Mucosa of descending colon (tissue), 3 donors: ENCODE results near the gene PALD1. TPM values are rescaled to one million over a fixed set of nuclear protein-coding genes. Genes with fewer than 3 reads are reported as not detected.

Source experiments
- ATAC-seq: fragments of 200-7000 bp; cut with Tn5 transposase; one replicate; pipeline ENCODE4 v1.9.1; 2020; ENCODE audit warnings: mild to moderate bottlenecking, moderate library complexity
- DNase-seq, 3 donors: peaks; one replicate each; pipeline ENCODE4 v3.0.0-alpha.2; 2020
- H3K36me3 ChIP-seq: fragments of 200-600 bp; one replicate; pipeline ENCODE4 v1.8.0; 2021; ENCODE audit warnings: low read depth, mild to moderate bottlenecking
- H3K4me1 ChIP-seq: fragments of 200-600 bp; one replicate; pipeline ENCODE4 v1.8.0; 2021; ENCODE audit warnings: low read depth, mild to moderate bottlenecking
- H3K4me3 ChIP-seq: fragments of 200-600 bp; one replicate; pipeline ENCODE4 v1.8.0; 2021; ENCODE audit warnings: mild to moderate bottlenecking
- H3K9me3 ChIP-seq: fragments of 200-600 bp; one replicate; pipeline ENCODE4 v1.8.0; 2021; ENCODE audit warnings: mild to moderate bottlenecking
- CTCF ChIP-seq: fragments of 200-600 bp; IDR thresholded peaks from one replicate; pipeline ENCODE4 v1.8.0; 2022; ENCODE audit warnings: antibody characterized with exemption, mild to moderate bottlenecking
- intact Hi-C, 2 donors: fragments of 100-400 bp; cut with DNase I in 1 of 2; cut with micrococcal nuclease in 1 of 2; formaldehyde crosslinking; loops; one replicate each; pipeline versions ENCODE4 v1.11.0 to v1.11.1; 2022; cut with DNase I, micrococcal nuclease
- total RNA-seq, 3 donors: library from RNA; stranded (reverse); fragmentation: NEBNext Ultra II Directional in 2 of 3; extraction: Animal tissue kit (Norgen Biotek cat#: 25700) in 2 of 3; gene quantifications; one replicate each; pipeline versions ENCODE4 v1.2.1 to v1.2.4, GENCODE V29; 2021 to 2023
- donor health status: DM: no; HTN: no; CAD: no; lungs with moderate emphysema.
- donor health status: DM: no; HTN: no; CAD: no.
- donor health status: DM: no; HTN: yes; CAD: no.

PALD1 gene
- total RNA-seq, 3 donors from 2014 or later: 1.9 to 15.9 (median 3.2) TPM

DNA sequence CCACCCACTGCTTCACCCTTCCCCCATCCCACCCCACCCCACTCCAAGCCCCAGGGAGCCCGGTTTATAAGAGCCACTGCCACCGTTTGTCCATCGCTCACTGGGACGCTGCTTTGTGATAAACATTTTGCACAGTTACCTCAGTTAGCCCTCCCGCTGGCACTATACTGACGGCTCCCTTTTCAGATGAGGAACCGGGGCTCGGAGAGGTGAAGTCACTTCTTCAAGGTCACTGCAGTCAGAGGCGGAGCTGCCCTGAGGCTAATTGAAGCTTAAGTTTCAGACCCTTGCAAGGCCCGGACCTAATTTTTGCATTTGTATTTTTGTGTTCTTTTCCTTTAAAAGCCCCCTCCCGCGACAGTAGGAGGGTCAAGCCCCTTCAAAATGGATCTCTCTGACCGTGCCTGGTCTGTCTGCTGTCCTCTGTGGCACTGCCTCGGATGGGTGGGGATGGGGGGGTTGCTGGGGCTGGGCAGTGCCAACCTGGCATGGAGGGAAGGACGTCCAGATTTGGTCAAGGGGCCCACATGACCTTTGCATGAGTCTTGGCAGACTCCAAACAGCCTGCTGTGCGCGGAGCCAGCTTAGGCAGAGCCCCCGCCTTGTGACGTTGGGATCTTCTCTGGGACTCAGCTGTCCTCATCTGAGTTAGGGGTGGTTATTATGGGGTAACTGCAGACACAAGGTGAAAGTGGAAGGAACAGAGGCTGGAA is 19.4 kb upstream of the PALD1 start:
- no peaks in the 10 kb centered on the region for H3K36me3 ChIP-seq
- H3K4me1 ChIP-seq: peaks cover 7% of the 10 kb centered on the region
- TF ChIP-seq CTCF: no peak
- ATAC-seq: no peak
- H3K4me3 ChIP-seq: no peak overlapping the region
- no peak for DNase-seq
- no peaks in the 10 kb centered on the region for H3K9me3 ChIP-seq
- intact Hi-C loops: no loop called here

DNA sequence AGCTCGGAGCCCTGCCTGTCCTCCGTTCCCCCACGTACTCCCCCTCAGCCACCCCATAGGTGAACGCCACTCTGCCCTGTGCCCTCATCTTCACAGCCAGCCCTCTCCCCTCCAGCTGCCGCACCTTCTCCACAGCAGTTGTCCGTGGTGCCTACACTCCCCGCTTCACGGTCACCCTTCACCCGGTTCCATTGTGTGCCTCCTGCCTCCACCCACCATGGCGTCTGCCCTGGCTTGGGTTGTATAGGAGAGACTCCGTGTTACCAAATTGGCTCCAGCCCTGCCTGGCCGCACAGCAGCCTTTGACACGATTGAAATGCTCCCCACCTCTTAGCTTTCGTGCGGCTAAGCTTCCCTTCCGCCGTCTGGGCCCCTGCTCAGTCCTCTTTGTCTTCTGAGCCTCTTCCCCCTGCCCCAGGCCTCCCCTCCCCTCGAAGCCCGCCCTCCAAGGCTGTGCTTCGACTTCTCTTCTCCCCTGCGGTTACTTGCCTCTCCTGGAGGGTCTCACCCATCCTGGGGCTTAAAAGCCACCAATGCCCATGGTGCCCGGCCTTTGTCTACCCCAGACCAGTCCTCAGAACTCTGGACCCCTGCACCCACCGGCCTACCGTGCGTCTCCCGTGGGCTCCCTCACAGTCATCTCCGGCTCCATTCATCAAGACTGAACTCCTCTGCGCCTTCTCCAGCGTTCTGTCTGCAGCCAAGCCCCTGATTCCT is 18.6 kb upstream of the PALD1 start:
- TF ChIP-seq CTCF: no peak
- Histone ChIP-seq H3K36me3 (no peaks in the 10 kb centered on the region), H3K4me3 (no peak overlapping the region), H3K9me3 (no peaks in the 10 kb centered on the region), H3K4me1 (peaks cover 7% of the 10 kb centered on the region)
- peak; percentile 18 for ATAC-seq
- intact Hi-C loops: loop anchor here (5.0 to 10.0 kb wide), 2 partner anchors 75 to 77 kb away; no protein-coding TSS in a partner anchor
- DNase-seq: no peak

DNA sequence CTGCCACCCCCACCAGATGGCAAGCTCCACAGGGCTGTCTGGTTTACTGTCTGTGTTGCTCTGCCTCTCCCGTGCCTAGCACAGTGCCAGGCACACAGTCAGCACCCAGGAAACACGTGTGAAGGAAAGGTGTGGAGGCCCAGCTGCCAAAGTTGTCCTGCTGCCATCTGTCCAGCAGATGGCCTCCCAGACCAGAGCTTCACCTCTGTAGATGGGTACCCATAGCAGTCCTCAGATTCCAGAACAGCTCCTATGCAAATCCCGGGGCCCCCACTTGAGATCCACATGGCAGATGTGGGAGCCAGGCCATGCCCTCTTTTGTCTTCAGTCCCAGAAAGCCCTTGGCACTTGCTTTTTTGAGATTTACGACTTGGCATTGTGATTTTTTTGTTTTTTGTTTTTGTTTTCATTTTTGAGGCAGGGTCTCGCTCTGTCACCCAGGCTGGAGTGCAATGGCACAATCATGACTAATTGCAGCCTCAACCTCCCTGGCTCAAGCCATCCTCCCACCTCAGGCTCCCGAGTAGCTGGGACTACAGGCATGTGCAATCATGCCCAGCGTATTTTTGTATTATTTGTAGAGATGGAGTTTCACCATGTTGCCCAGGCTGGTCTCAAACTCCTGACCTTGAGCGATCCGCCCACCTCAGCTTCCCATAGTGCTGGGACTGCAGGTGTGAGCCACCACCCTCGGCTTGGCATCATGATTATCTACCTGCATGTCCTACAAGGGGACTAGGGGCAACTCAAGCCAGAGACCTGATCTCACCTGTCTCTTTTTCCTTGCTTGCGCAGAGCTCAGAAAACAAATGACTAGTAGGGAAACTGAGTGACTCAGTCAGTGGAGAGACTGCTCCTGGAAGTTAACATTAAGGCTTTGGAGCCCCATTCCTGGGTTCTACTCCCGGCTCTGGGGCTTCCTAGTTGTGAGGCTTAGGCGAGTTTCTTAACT is 16.9 kb upstream of the PALD1 start:
- peaks cover 7% of the 10 kb centered on the region for H3K4me1 ChIP-seq
- intact Hi-C loops: loop anchor here (5.0 to 10.0 kb wide), 2 partner anchors 73 to 76 kb away; no protein-coding TSS in a partner anchor
- DNase-seq: peak in 2 of 3 donors; percentile 65 to 70

DNA sequence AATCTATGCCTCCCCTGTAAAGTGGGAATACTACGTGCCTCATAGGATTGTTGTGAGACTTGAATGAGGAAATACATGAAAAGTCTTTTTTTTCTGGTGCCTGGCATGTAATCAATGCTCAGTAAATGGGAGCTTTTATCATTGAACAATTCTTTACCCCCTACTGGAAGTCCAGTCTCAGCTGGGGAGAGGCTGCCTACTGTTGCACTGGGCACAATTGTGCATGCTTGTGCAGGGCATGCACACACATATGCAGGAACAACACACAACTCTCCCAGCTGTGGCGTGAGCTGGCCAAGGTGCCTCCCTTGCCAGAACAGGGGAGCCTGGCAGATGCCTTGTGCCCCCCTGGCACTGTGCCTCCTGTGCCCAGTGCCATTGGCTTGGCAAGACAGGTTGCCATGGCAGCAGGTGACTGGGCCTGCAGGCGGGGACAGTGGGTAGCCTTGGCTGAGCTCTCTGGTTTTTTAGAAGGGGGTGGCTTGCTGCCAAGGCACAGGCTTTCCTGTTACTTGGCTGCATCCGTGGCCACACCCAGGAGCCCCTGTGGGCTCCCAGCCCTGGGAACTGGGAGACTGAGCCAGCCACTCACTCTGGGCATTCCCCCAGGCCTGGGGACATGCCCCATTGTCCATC is 16.1 kb upstream of the PALD1 start:
- DNase-seq (peak in 1 of 3 donors; percentile 58), ATAC-seq (no peak)

More for the DNA sequence above, 16.9 kb upstream of the PALD1 start:
- Histone ChIP-seq H3K9me3 (no peaks in the 10 kb centered on the region), H3K36me3 (no peaks in the 10 kb centered on the region), H3K4me3 (no peak overlapping the region)
- ATAC-seq: peak; percentile 75
- peak; percentile 76 for TF ChIP-seq CTCF

More for the DNA sequence above, 16.1 kb upstream of the PALD1 start:
- Histone ChIP-seq H3K4me3 (no peak overlapping the region), H3K36me3 (no peaks in the 10 kb centered on the region), H3K4me1 (peaks cover 7% of the 10 kb centered on the region), H3K9me3 (no peaks in the 10 kb centered on the region)
- intact Hi-C loops: loop anchor here (5.0 to 10.0 kb wide), 2 partner anchors 72 to 75 kb away; no protein-coding TSS in a partner anchor
- no peak for TF ChIP-seq CTCF
